Left ventricle myocardium inferior (tissue), 1 donor: ENCODE data around the gene NBAS. TPM values are rescaled to one million over a fixed set of nuclear protein-coding genes. Genes with fewer than 3 reads are reported as not detected.

Source experiments
- DNase-seq: peaks from one replicate; pipeline ENCODE4 v3.0.0-alpha.2; 2020
- H3K27ac ChIP-seq: fragments of 200-600 bp; replicated peaks from 2 replicates; pipeline ENCODE4 v1.8.0; 2021
- H3K27me3 ChIP-seq: fragments of 200-600 bp; 2 replicates; pipeline ENCODE4 v1.8.0; 2021; ENCODE audit warnings: low read depth
- H3K36me3 ChIP-seq: fragments of 200-600 bp; 2 replicates; pipeline ENCODE4 v1.8.0; 2021
- H3K4me1 ChIP-seq: fragments of 200-600 bp; 2 replicates; pipeline ENCODE4 v1.8.0; 2021
- H3K4me3 ChIP-seq: fragments of 200-600 bp; 2 replicates; pipeline ENCODE4 v1.8.0; 2021; ENCODE audit warnings: mild to moderate bottlenecking, moderate library complexity
- H3K9me3 ChIP-seq: fragments of 200-600 bp; replicated peaks from 2 replicates; pipeline ENCODE4 v1.8.0; 2021
- intact Hi-C: fragments of 100-400 bp; cut with micrococcal nuclease; formaldehyde crosslinking; loops from one replicate; pipeline ENCODE4 v1.11.0; 2022
- total RNA-seq: library from RNA; stranded (reverse); fragmentation: NEBNext Ultra II Directional; extraction: Animal tissue kit (Norgen Biotek cat#: 25700); gene quantifications from one replicate; pipeline ENCODE4 v1.2.1, GENCODE V29; 2021
- TF ChIP-seq, protein P1 (sequence below): fragments of 200-600 bp; IDR thresholded peaks from 2 replicates; pipeline ENCODE4 v1.8.0; 2021; ENCODE audit warnings: antibody characterized with exemption, mild to moderate bottlenecking, borderline replicate concordance
- donor health status: DM: no; HTN: yes; CAD: no; lungs with severe emphysema.

NBAS gene
- total RNA-seq, 1 donor from 2014 or later = 50.6 TPM

DNA sequence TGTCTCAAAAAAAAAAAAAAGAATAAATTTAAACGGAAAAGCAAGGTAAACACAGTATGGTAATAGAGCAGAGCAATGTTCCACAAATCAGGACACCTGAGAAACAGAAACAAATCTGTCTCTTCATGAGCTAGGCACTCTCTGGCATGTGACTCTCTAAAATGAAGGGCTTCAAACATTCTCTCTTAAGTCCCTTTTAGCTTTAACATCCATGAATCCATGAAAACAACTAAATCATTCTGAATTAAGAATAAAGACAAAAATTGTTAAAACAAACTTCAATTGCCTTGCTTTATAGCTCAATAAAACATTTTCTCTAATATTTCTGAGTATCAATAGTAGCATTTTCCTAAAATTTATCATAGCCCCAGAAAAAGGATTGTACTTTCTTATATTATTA, 132.1 kb downstream of the NBAS start:
- no peak for DNase-seq
- Histone ChIP-seq H3K9me3 (no peaks in the 10 kb centered on the region), H3K4me3 (no peak overlapping the region), H3K4me1 (no peaks in the 10 kb centered on the region), H3K27me3 (no peaks in the 10 kb centered on the region), H3K36me3 (peaks cover 5% of the 10 kb centered on the region), H3K27ac (no peak overlapping the region)
- intact Hi-C loops = no loop called here
- TF ChIP-seq, protein P1, sequence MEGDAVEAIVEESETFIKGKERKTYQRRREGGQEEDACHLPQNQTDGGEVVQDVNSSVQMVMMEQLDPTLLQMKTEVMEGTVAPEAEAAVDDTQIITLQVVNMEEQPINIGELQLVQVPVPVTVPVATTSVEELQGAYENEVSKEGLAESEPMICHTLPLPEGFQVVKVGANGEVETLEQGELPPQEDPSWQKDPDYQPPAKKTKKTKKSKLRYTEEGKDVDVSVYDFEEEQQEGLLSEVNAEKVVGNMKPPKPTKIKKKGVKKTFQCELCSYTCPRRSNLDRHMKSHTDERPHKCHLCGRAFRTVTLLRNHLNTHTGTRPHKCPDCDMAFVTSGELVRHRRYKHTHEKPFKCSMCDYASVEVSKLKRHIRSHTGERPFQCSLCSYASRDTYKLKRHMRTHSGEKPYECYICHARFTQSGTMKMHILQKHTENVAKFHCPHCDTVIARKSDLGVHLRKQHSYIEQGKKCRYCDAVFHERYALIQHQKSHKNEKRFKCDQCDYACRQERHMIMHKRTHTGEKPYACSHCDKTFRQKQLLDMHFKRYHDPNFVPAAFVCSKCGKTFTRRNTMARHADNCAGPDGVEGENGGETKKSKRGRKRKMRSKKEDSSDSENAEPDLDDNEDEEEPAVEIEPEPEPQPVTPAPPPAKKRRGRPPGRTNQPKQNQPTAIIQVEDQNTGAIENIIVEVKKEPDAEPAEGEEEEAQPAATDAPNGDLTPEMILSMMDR = no peak

DNA sequence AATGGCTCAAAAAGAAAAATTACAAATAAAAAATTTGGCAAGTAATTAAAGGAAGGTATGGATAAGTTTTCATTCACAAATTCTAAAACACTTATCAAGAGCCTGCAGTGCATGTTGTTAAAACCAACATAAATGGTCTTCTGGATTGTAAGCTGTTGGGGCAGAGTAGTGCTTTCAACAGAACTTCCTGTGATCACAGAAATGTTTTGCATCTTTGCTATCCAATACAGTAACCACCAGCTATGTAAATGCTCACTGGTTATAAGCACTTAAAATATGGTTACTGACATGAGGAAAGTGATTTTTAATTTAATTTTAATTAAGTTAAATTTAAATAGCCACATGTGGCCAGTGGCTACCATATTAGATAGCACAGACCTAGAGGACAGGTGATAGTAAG, 133.1 kb downstream of the NBAS start:
- no peak for DNase-seq
- H3K9me3 ChIP-seq = no peaks in the 10 kb centered on the region
- H3K4me3 ChIP-seq = no peak overlapping the region
- TF ChIP-seq, protein P1 = no peak
- intact Hi-C loops = no loop called here
- no peaks in the 10 kb centered on the region for H3K4me1 ChIP-seq
- H3K27me3 ChIP-seq = no peaks in the 10 kb centered on the region
- no peak overlapping the region for H3K27ac ChIP-seq
- H3K36me3 ChIP-seq = peaks cover 15% of the 10 kb centered on the region

DNA sequence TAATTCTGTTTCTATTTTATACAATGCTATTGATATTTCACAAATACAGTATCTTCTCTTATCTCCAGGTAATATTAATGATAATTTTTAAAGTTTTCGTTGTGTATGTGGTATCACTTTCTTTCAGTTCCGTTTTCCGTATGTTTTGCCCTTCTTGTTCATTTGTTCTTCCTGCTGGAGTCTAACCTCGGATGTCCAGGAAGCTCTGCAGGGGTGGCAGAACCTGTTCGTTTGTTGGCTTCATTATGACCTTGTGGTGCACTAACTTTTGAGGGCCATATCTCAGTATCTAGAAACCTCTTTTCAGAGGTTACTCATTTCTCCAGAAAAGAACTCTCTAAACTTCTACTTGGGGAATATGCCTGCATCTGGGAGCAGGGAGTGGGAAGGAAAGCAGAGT, 134.5 kb downstream of the NBAS start:
- Histone ChIP-seq H3K36me3 (peaks cover 19% of the 10 kb centered on the region), H3K27ac (no peak overlapping the region), H3K27me3 (no peaks in the 10 kb centered on the region), H3K4me3 (no peak overlapping the region), H3K9me3 (no peaks in the 10 kb centered on the region), H3K4me1 (no peaks in the 10 kb centered on the region)
- no peak for DNase-seq
- TF ChIP-seq, protein P1 = no peak
- intact Hi-C loops = no loop called here

DNA sequence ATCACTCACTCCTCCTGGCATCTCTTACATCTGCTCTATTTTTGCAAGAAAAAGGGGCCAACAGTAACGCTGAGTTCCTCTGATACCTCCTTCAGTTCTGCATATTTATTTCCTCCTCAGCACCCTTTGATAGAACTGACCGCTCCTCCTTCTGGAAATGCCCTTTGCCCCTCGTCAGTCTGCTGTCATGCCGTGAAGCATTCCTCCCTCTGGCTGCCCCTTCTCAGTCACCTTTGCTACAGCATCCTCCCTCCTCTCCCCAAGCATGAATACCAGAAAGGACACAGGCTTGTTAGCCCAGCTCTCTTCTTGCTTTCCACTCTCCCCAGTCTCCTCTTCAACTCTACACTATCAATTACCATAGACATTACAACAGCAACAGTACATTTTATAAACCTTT, 135.4 kb downstream of the NBAS start:
- Histone ChIP-seq H3K27me3 (no peaks in the 10 kb centered on the region), H3K4me1 (no peaks in the 10 kb centered on the region), H3K9me3 (no peaks in the 10 kb centered on the region), H3K4me3 (no peak overlapping the region), H3K36me3 (peaks cover 19% of the 10 kb centered on the region), H3K27ac (no peak overlapping the region)
- intact Hi-C loops = no loop called here
- DNase-seq = no peak
- TF ChIP-seq, protein P1 = no peak

DNA sequence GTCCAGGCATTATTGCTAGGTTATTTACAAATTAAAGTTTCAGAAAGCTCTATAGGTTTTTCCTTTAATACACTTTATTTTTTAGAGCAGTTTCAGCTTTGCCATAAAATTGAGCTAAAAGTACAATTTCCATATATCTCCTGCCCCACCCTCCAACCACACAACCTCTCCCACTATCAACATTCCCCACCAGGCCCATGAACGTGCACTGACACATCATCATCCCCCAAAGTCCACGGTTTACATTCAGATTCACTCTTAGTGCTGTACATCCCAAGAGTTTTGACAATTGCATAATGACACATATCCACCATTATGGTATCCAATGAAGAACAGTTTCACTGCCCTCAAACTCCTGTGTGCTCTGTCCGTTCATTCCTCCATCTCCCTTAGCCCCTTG, 139.4 kb downstream of the NBAS start:
- Histone ChIP-seq H3K4me1 (no peaks in the 10 kb centered on the region), H3K4me3 (no peak overlapping the region), H3K9me3 (no peaks in the 10 kb centered on the region), H3K27me3 (no peaks in the 10 kb centered on the region), H3K27ac (no peak overlapping the region), H3K36me3 (peaks cover 24% of the 10 kb centered on the region)
- TF ChIP-seq, protein P1 = no peak
- no peak for DNase-seq
- intact Hi-C loops = no loop called here

DNA sequence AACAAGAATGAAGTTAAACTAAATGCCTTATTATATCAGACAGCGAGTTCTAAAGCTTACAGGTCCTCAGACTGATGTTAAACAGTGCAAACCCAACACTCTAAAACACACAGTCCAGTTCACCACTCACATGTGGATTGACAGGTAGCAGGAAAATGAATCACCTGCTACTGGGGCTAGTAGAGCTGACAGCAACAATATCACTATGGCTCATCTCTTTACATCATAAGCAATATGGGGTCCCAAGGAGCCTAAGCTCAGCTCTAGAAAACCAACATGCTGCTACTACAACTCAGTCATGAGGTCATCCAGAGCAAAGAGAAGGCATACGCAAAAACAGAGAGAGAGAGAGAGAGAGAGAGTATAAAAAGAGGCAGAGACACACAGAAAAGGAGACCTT, 145.4 kb downstream of the NBAS start:
- TF ChIP-seq, protein P1 = no peak
- H3K4me1 ChIP-seq = peaks cover 12% of the 10 kb centered on the region
- H3K36me3 ChIP-seq = peaks cover 48% of the 10 kb centered on the region
- no peak overlapping the region for H3K27ac ChIP-seq
- no peak overlapping the region for H3K4me3 ChIP-seq
- no peaks in the 10 kb centered on the region for H3K9me3 ChIP-seq
- no peaks in the 10 kb centered on the region for H3K27me3 ChIP-seq
- DNase-seq = no peak
- intact Hi-C loops = no loop called here
